Panc1 (cell line): ENCODE results near the gene GABPB1.

Experiments used
- POLR2AphosphoS5 ChIP-seq: IDR thresholded peaks from 2 replicates; pipeline ENCODE4 v1.6.1; 2012; ENCODE audit warnings: mild to moderate bottlenecking, low read depth, low read length, moderate library complexity
- TF ChIP-seq, protein P1 (sequence below): fragments of 450-650 bp; IDR thresholded peaks from 2 replicates; pipeline ENCODE4 v1.5.1; 2017; ENCODE audit warnings: mild to moderate bottlenecking
- TF ChIP-seq, protein P2 (sequence below), 2 experiments: IDR thresholded peaks; 2 replicates each; pipeline ENCODE4 v1.6.1; 2011 to 2012; ENCODE audit warnings: low read depth in 2 of 2, control low read depth in 1 of 2, low read length in 1 of 2, mild to moderate bottlenecking in 1 of 2, moderate library complexity in 1 of 2; ENCODE audit not compliant: insufficient read depth in 1 of 2

DNA sequence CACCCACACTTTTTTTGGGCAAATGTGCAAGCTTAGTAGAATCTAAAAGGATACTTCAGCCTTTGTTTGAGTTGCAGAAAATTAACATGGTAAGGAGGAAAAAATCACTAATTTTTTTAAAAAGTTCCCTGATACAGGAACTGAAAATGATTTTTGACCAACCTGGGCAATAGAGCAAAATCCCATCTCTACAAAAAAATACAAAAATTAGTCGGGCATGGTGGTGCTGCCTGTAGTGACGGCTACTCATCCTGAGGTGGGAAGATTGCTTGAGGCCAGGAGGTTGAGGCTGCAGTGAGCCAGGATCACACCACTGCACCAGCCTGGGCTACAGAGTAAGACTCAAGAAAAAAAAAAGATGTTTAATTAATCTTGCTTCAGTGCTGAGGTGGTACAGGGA lies 10.6 kb upstream of the GABPB1 start:
- TF ChIP-seq, protein P1, sequence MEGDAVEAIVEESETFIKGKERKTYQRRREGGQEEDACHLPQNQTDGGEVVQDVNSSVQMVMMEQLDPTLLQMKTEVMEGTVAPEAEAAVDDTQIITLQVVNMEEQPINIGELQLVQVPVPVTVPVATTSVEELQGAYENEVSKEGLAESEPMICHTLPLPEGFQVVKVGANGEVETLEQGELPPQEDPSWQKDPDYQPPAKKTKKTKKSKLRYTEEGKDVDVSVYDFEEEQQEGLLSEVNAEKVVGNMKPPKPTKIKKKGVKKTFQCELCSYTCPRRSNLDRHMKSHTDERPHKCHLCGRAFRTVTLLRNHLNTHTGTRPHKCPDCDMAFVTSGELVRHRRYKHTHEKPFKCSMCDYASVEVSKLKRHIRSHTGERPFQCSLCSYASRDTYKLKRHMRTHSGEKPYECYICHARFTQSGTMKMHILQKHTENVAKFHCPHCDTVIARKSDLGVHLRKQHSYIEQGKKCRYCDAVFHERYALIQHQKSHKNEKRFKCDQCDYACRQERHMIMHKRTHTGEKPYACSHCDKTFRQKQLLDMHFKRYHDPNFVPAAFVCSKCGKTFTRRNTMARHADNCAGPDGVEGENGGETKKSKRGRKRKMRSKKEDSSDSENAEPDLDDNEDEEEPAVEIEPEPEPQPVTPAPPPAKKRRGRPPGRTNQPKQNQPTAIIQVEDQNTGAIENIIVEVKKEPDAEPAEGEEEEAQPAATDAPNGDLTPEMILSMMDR = no peak
- no peak for TF ChIP-seq POLR2AphosphoS5
- TF ChIP-seq, protein P2, sequence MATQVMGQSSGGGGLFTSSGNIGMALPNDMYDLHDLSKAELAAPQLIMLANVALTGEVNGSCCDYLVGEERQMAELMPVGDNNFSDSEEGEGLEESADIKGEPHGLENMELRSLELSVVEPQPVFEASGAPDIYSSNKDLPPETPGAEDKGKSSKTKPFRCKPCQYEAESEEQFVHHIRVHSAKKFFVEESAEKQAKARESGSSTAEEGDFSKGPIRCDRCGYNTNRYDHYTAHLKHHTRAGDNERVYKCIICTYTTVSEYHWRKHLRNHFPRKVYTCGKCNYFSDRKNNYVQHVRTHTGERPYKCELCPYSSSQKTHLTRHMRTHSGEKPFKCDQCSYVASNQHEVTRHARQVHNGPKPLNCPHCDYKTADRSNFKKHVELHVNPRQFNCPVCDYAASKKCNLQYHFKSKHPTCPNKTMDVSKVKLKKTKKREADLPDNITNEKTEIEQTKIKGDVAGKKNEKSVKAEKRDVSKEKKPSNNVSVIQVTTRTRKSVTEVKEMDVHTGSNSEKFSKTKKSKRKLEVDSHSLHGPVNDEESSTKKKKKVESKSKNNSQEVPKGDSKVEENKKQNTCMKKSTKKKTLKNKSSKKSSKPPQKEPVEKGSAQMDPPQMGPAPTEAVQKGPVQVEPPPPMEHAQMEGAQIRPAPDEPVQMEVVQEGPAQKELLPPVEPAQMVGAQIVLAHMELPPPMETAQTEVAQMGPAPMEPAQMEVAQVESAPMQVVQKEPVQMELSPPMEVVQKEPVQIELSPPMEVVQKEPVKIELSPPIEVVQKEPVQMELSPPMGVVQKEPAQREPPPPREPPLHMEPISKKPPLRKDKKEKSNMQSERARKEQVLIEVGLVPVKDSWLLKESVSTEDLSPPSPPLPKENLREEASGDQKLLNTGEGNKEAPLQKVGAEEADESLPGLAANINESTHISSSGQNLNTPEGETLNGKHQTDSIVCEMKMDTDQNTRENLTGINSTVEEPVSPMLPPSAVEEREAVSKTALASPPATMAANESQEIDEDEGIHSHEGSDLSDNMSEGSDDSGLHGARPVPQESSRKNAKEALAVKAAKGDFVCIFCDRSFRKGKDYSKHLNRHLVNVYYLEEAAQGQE (IDR thresholded peaks at IDR 0.05; ENCODE audit: insufficient read depth in 1 of 2, low read depth in 2 of 2, low read length in 1 of 2) = no peak
